GM12892 (cell line): ENCODE data around the gene MYO15A.

Source experiments
- POLR2A ChIP-seq: IDR thresholded peaks from 2 replicates; pipeline ENCODE4 v1.6.1; 2011; ENCODE audit warnings: low read depth, low read length, control low read depth
- TAF1 ChIP-seq: IDR thresholded peaks from 2 replicates; pipeline ENCODE4 v1.6.1; 2011; ENCODE audit warnings: low read depth, mild to moderate bottlenecking, control low read depth, low read length, borderline replicate concordance

GRCh38 chr17:18157354-18157985 is 48.9 kb downstream of the MYO15A start:
- TF ChIP-seq POLR2A (no peak), TAF1 (no peak)
